CD4-positive, alpha-beta memory T cell (primary cell): ENCODE measurements around the gene IL1R2. TPM values are rescaled to one million over a fixed set of nuclear protein-coding genes. Genes with fewer than 3 reads are reported as not detected.

ENCODE experiments used
- CTCF ChIA-PET: fragments of 350-600 bp; sonication (Branson Sonifier 250); formaldehyde crosslinking; loops from one replicate; lab custom pipeline; 2021; ENCODE audit warnings: inconsistent platforms; ENCODE audit not compliant: partially characterized antibody; lab: Charles Lee
- POLR2A ChIA-PET: fragments of 350-600 bp; sonication (Branson Sonifier 250); formaldehyde crosslinking; loops from one replicate; lab custom pipeline; 2021; ENCODE audit not compliant: partially characterized antibody; lab: Charles Lee
- DNase-seq, 5 donors: peaks; one replicate each; pipeline versions ENCODE4 v3.0.0 to v3.0.0-alpha.2; 2020 to 2022; ENCODE audit warnings: mixed read lengths in 1 of 5
- H3K27ac ChIP-seq: one replicate; pipeline ENCODE4 v1.7.0; 2013; ENCODE audit warnings: low read depth, low read length
- H3K27me3 ChIP-seq: 2 replicates; pipeline ENCODE4 v1.7.0; 2013; ENCODE audit warnings: mild to moderate bottlenecking, low read length, moderate library complexity; ENCODE audit not compliant: insufficient read depth
- H3K36me3 ChIP-seq: 2 replicates; pipeline ENCODE4 v1.7.0; 2013; ENCODE audit warnings: mild to moderate bottlenecking, low read length, moderate library complexity; ENCODE audit not compliant: insufficient read depth
- H3K4me1 ChIP-seq: 2 replicates; pipeline ENCODE4 v1.7.0; 2013; ENCODE audit warnings: mild to moderate bottlenecking, low read length, moderate library complexity; ENCODE audit not compliant: insufficient read depth
- H3K4me3 ChIP-seq, 2 donors: one replicate each; pipeline ENCODE4 v1.7.0; 2013; ENCODE audit warnings: low read length in 2 of 2, mild to moderate bottlenecking in 1 of 2
- H3K9me3 ChIP-seq, 2 donors: one replicate each; pipeline ENCODE4 v1.7.0; 2013; ENCODE audit warnings: low read length in 2 of 2, control low read depth in 1 of 2; ENCODE audit not compliant: control insufficient read depth in 1 of 2
- H3K27ac Mint-ChIP-seq, 7 donors: one replicate each; pipeline ENCODE4 v1.8.0; 2020 to 2021; ENCODE audit warnings: mixed read lengths in 7 of 7, mild to moderate bottlenecking in 6 of 7, inconsistent platforms in 3 of 7, moderate library complexity in 3 of 7
- H3K27me3 Mint-ChIP-seq, 2 donors: one replicate each; pipeline ENCODE4 v1.8.0; 2020 to 2021; ENCODE audit warnings: mixed read lengths in 2 of 2
- H3K36me3 Mint-ChIP-seq, 2 donors: one replicate each; pipeline ENCODE4 v1.8.0; 2020 to 2021; ENCODE audit warnings: mixed read lengths in 2 of 2, inconsistent platforms in 1 of 2, mild to moderate bottlenecking in 1 of 2
- H3K4me1 Mint-ChIP-seq, 4 donors: one replicate each; pipeline ENCODE4 v1.8.0; 2020 to 2021; ENCODE audit warnings: mixed read lengths in 4 of 4, mild to moderate bottlenecking in 1 of 4
- H3K4me3 Mint-ChIP-seq, 8 donors: one replicate each; pipeline ENCODE4 v1.8.0; 2020 to 2021; ENCODE audit warnings: mixed read lengths in 8 of 8, mild to moderate bottlenecking in 7 of 8, moderate library complexity in 6 of 8, inconsistent platforms in 3 of 8
- H3K9me3 Mint-ChIP-seq, 8 donors: one replicate each; pipeline ENCODE4 v1.8.0; 2020 to 2021; ENCODE audit warnings: mixed read lengths in 8 of 8, mild to moderate bottlenecking in 5 of 8, inconsistent platforms in 3 of 8, moderate library complexity in 1 of 8
- intact Hi-C: fragments of 100-400 bp; cut with micrococcal nuclease; formaldehyde crosslinking; loops from one replicate; pipeline ENCODE4 v1.15.1; 2023
- polyA plus RNA-seq, 2 donors: library from polyadenylated mRNA; unstranded; fragments of 300-500 nt; fragmentation: Illumina TruSeq; gene quantifications; one replicate each; pipeline ENCODE4 v1.2.3, GENCODE V29; 2021
- total RNA-seq, 2 experiments: library from RNA; stranded (reverse); gene quantifications; one replicate each; pipeline ENCODE4 v1.2.3, GENCODE V29; 2021

IL1R2 gene
- total and polyA plus RNA-seq, 4 experiments from 2014 or later: 0.61 to 2.1 TPM; not detected in 2

DNA sequence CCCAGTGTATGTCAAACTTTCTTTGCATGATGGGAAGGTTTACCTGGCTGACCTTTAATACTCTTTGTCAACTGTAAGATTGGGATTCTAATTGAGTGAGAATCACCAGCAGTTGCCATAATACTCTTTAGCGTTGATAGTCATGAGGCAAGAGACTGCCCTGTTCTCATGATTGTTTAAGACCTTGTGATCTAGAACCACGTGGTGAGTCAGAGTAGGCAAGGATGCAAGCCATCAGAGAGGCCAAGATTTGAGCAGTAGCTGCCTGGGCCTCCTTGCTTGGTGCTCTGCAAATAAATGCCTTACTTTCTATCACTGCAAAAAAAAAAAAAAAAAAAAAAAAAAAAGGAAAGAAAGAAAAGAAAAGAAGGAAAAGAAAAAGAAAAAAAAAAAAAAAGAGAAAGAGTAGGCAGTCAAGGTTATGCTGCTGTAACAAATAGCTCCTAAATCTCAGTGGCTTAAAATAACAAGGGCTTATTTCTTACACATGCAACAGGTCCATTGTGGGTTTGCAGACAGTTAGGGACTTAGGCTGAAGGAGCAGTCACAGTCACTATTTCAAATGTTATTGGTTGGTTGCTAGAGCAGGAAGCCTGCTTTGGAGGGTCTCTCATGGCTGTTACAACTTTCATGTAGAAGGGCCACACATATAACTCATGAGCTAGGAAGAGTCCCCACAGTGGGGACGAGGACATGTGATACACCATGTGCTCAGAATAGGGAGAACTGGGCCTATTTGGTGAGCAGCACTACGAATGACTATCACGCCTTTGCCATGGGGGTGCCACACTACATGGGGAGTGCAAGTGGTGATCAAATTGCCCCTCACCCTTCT, 21.7 kb downstream of the IL1R2 start:
- Histone ChIP-seq H3K36me3 (no peaks in the 10 kb centered on the region), H3K4me3 (no peak overlapping the region), H3K4me1 (no peaks in the 10 kb centered on the region), H3K9me3 (no peaks in the 10 kb centered on the region), H3K27me3 (no peaks in the 10 kb centered on the region), H3K27ac (no peak overlapping the region)
- Mint-ChIP-seq H3K27ac (peak overlapping the region in 1 of 7 donors; percentile 47), H3K9me3 (peaks cover 0 to 6% (median 3%) of the 10 kb centered on the region in 8 donors), H3K27me3 (peaks cover 3 to 4% of the 10 kb centered on the region in 2 donors), H3K36me3 (no peaks in the 10 kb centered on the region), H3K4me3 (no peak overlapping the region), H3K4me1 (peaks cover 0 to 5% (median 4%) of the 10 kb centered on the region in 4 donors)
- ChIA-PET CTCF (interaction anchor here (1.1 to 8.7 kb wide), 5 partner anchors 9 to 435 kb away, joined by 3 to 71 read pairs (median 4); no protein-coding TSS in a partner anchor), POLR2A (interaction anchor here (1.1 kb wide), 1 partner anchor 238 kb away, joined by 3 read pairs; no protein-coding TSS in a partner anchor)
- intact Hi-C loops: no loop called here
- DNase-seq: no peak

DNA sequence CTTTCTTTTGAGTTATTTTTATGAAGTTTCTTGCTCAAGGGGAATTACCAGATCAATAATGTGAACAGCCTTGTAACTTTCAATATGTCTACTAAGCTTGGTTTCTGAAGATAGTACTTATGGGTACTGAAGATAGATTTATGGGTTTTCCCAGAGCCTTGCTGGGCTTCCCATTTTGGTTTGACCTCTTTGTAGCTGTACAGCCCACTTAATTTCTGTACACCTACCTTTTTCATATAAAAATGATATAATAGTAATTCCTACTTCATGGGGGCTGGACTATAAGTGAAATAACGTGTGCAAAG, 22.2 kb downstream of the IL1R2 start:
- H3K27ac Mint-ChIP-seq: no peak overlapping the region
- Histone ChIP-seq H3K9me3 (no peaks in the 10 kb centered on the region), H3K4me1 (no peaks in the 10 kb centered on the region), H3K36me3 (no peaks in the 10 kb centered on the region), H3K27ac (no peak overlapping the region), H3K4me3 (no peak overlapping the region), H3K27me3 (no peaks in the 10 kb centered on the region)
- POLR2A ChIA-PET: interaction anchor here (1.1 kb wide), 1 partner anchor 238 kb away, joined by 3 read pairs; no protein-coding TSS in a partner anchor
- H3K4me1 Mint-ChIP-seq: peaks cover 0 to 5% (median 4%) of the 10 kb centered on the region in 4 donors
- intact Hi-C loops: no loop called here
- DNase-seq: no peak
- peaks cover 0 to 6% (median 3%) of the 10 kb centered on the region in 8 donors for H3K9me3 Mint-ChIP-seq
- CTCF ChIA-PET: interaction anchor here (1.1 to 8.7 kb wide), 5 partner anchors 10 to 435 kb away, joined by 3 to 71 read pairs (median 4); no protein-coding TSS in a partner anchor
- no peaks in the 10 kb centered on the region for H3K36me3 Mint-ChIP-seq
- no peak overlapping the region for H3K4me3 Mint-ChIP-seq
- peaks cover 3 to 4% of the 10 kb centered on the region in 2 donors for H3K27me3 Mint-ChIP-seq

DNA sequence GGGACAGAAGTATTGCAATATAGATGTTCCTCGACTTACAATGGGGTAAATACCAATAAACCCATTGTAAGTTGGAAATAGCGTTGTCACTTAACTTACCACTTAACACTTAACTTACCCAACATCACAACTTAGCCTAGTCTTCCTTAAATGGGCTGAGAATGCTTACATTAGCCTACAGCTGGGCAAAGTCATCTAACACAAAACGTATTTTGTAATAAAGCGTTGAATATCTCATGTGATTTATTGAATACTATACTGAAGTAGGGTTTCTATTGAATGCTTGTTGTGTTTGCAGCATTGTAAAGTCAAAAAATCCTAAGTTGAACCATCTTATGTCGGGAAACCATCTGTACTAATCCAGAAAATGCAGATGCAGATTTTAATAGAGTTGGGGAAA, 23.6 kb downstream of the IL1R2 start:
- POLR2A ChIA-PET: no interaction called here

DNA sequence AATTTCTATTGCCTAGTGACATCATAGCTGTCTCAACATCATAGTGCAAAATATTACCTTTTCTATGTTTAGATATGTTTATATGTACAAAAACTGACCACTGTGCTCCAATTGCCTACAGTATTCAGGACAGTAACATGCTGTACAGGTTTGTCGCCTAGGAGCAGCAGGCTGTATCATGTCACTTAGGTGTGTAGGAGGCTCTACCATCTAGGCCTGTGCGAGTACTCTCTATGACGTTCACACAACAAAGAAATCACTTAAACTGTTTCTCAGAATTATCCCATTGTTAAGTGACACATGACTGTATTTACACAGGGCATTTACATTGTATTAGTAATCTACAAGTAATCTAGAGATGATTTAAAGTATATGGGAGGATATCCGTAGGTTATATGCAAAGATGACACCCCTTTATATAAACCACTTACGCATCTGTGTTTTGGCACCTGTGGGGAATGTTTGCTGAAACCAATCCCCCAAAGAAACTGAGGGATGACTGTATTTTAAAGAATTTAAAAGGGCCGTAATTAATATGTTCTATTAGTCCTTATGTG, 24.7 kb downstream of the IL1R2 start:
- no peaks in the 10 kb centered on the region for H3K36me3 Mint-ChIP-seq

More for the DNA sequence above, 23.6 kb downstream of the IL1R2 start:
- H3K27ac ChIP-seq: no peak overlapping the region
- H3K36me3 ChIP-seq: no peaks in the 10 kb centered on the region
- no peak for DNase-seq
- Mint-ChIP-seq H3K27ac (no peak overlapping the region), H3K9me3 (peaks cover 0 to 6% (median 3%) of the 10 kb centered on the region in 8 donors), H3K4me1 (peaks cover 0 to 5% (median 4%) of the 10 kb centered on the region in 4 donors), H3K4me3 (no peak overlapping the region), H3K27me3 (peaks cover 0 to 3% of the 10 kb centered on the region in 2 donors), H3K36me3 (no peaks in the 10 kb centered on the region)
- H3K4me1 ChIP-seq: no peaks in the 10 kb centered on the region
- no peaks in the 10 kb centered on the region for H3K27me3 ChIP-seq
- intact Hi-C loops: no loop called here
- no peaks in the 10 kb centered on the region for H3K9me3 ChIP-seq
- CTCF ChIA-PET: interaction anchor here (0.9 to 8.7 kb wide), 5 partner anchors 9 to 236 kb away, joined by 3 to 71 read pairs (median 3); no protein-coding TSS in a partner anchor
- no peak overlapping the region for H3K4me3 ChIP-seq

DNA sequence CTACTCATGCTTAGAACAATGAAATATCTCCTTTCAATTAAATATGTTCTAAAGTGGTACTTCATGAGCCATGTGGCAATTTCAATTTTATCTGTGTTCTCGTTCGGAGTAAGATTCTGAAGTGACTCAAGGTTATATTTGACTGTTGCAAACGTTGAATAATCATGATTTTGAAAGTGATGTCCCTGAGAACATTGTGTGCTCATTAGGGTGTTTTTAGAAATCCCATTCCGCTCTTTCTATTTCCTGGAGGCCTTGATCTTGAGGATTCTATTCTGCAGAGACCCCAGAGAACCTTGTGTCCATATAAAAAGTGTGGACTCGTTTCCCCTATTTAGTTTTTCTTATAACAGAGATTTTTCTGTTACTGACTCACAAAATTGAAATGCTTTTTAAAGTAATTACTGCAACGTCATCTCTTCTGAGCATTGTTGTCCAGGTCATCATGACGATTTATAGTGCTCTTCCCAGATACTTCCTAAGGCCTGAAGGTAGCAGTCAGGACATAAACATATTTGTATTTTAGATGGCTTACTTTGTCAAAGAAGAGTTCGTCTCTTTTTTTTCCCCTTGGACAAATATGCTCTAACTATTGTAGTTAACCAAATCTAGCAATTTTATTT, 27.2 kb downstream of the IL1R2 start:
- Mint-ChIP-seq H3K4me1 (peaks cover 0 to 6% (median 3%) of the 10 kb centered on the region in 4 donors), H3K4me3 (no peak overlapping the region), H3K27me3 (no peaks in the 10 kb centered on the region), H3K9me3 (peaks cover 0 to under 1% (median 0%) of the 10 kb centered on the region in 8 donors), H3K27ac (no peak overlapping the region), H3K36me3 (no peaks in the 10 kb centered on the region)
- CTCF ChIA-PET: interaction anchor here (1.2 to 9.0 kb wide), 11 partner anchors 9 to 430 kb away, joined by 3 to 318 read pairs (median 11); no protein-coding TSS in a partner anchor
- H3K4me1 ChIP-seq: no peaks in the 10 kb centered on the region
- POLR2A ChIA-PET: interaction anchor here (1.6 kb wide), 1 partner anchor 222 kb away, joined by 11 read pairs; no protein-coding TSS in a partner anchor
- DNase-seq: no peak
- intact Hi-C loops: no loop called here
- no peak overlapping the region for H3K27ac ChIP-seq
- no peaks in the 10 kb centered on the region for H3K9me3 ChIP-seq
- no peaks in the 10 kb centered on the region for H3K27me3 ChIP-seq
- no peaks in the 10 kb centered on the region for H3K36me3 ChIP-seq
- no peak overlapping the region for H3K4me3 ChIP-seq

More for the DNA sequence above, 24.7 kb downstream of the IL1R2 start:
- Histone ChIP-seq H3K27ac (no peak overlapping the region), H3K9me3 (no peaks in the 10 kb centered on the region), H3K4me3 (no peak overlapping the region), H3K27me3 (no peaks in the 10 kb centered on the region), H3K4me1 (no peaks in the 10 kb centered on the region), H3K36me3 (no peaks in the 10 kb centered on the region)
- H3K27ac Mint-ChIP-seq: no peak overlapping the region
- CTCF ChIA-PET: interaction anchor here (1.2 to 8.7 kb wide), 3 partner anchors 12 to 224 kb away, joined by 3 to 71 read pairs (median 3); no protein-coding TSS in a partner anchor
- peaks cover 0 to 6% (median 3%) of the 10 kb centered on the region in 8 donors for H3K9me3 Mint-ChIP-seq
- H3K27me3 Mint-ChIP-seq: no peaks in the 10 kb centered on the region
- H3K4me1 Mint-ChIP-seq: peaks cover 0 to 6% (median 3%) of the 10 kb centered on the region in 4 donors
- POLR2A ChIA-PET: no interaction called here
- no peak for DNase-seq
- intact Hi-C loops: no loop called here
- no peak overlapping the region for H3K4me3 Mint-ChIP-seq

DNA sequence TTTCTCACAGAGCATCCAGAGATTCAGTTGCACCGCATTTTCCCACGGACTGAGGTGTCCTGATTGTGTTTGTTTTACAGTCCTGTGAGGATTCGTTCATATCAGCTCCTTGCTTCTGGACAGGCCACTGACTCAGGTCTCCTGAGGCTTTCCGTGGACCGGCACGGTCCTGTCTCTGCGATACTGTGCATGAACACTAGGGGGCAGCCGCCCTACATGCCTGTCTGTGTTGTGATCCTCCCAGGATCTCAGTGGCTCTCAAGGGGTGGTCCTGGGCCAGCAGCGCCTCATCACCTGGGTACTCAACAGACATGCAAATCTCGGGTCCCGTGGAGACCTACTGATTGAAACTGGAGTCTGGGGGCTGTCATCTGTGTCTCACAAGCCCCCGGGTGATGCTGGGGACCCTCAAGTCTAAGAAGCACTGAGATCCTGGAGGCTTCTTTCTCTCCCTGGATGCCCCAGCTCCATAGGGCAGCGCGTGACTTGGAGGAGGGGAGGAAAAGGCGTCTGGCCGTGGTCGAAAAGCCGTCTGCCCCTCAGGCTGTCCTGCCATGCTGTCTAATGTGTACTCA, 28.9 kb downstream of the IL1R2 start:
- H3K4me1 Mint-ChIP-seq: peaks cover 0 to 6% (median 3%) of the 10 kb centered on the region in 4 donors
- DNase-seq: peak; percentile 70 to 80 (median 72)
- no peaks in the 10 kb centered on the region for H3K36me3 ChIP-seq
- no peak overlapping the region for H3K4me3 ChIP-seq
- no peaks in the 10 kb centered on the region for H3K27me3 ChIP-seq
- H3K9me3 Mint-ChIP-seq: no peaks in the 10 kb centered on the region
- intact Hi-C loops: loop anchor here (1.0 to 5.0 kb wide), 6 partner anchors 167 to 429 kb away; partner anchors contain the start of genes IL18R1 and IL1RL2
- no peaks in the 10 kb centered on the region for H3K9me3 ChIP-seq
- ChIA-PET POLR2A (interaction anchor here (0.9 to 1.6 kb wide), 2 partner anchors 220 to 335 kb away, joined by 3 to 11 read pairs; no protein-coding TSS in a partner anchor), CTCF (interaction anchor here (0.6 to 9.0 kb wide), 47 partner anchors 8 to 434 kb away, joined by 3 to 318 read pairs (median 4); partner anchors contain the start of genes IL18RAP and IL1R1)
- H3K27ac Mint-ChIP-seq: no peak overlapping the region
- peak overlapping the region in 2 of 8 donors; percentile 24 to 31 for H3K4me3 Mint-ChIP-seq
- H3K4me1 ChIP-seq: no peaks in the 10 kb centered on the region
- H3K27ac ChIP-seq: no peak overlapping the region
- H3K27me3 Mint-ChIP-seq: no peaks in the 10 kb centered on the region
- H3K36me3 Mint-ChIP-seq: no peaks in the 10 kb centered on the region
